ENCODE results near the gene PLEKHN1.

GRCh38 chr1:1005774-1006304, 39.6 kb downstream of the PLEKHN1 start:
- TF ChIP-seq CTCF (IDR thresholded peaks at IDR 0.05; ENCODE audit: insufficient read depth, low read length, poor library complexity, severe bottlenecking), result no peak
- TF ChIP-seq EZH2phosphoT487 (conservative IDR thresholded peaks at IDR 0.05; ENCODE audit: low read length), result no peak

Measured in SU-DHL-6 (cell line).